Epithelial cell of proximal tubule (primary cell): ENCODE results near the gene MRPS35. TPM values are rescaled to one million over a fixed set of nuclear protein-coding genes. Genes with fewer than 3 reads are reported as not detected.

Source experiments
- DNase-seq: peaks from one replicate; pipeline ENCODE4 v3.0.0-alpha.2; 2011; ENCODE audit warnings: low read depth
- H3K4me3 ChIP-seq: 2 replicates; pipeline ENCODE4 v1.5.1; 2011; ENCODE audit warnings: low read depth, mild to moderate bottlenecking, low read length
- CTCF ChIP-seq: conservative IDR thresholded peaks from 2 replicates; pipeline ENCODE4 v1.5.1; 2012; ENCODE audit warnings: low read depth, mild to moderate bottlenecking, low read length
- total RNA-seq: library from RNA; depleted of rRNA; stranded (reverse); fragments of >200 nt; gene quantifications from 2 replicates; pipeline ENCODE4 v1.2.3, GENCODE V29; 2015

Gene MRPS35
- total RNA-seq: 64.8 and 71.0 TPM in 2 replicates

- peak; percentile 37 for DNase-seq
- TF ChIP-seq CTCF: no peak
- H3K4me3 ChIP-seq: peak within 1 kb of the TSS; percentile 93
These were observed at the start of gene MRPS35 for GRCh38 chr12:27710592-27711316. Gene MRPS35 (plus strand): TSS chr12:27710832. CDS start chr12:27710844, 12 bp downstream.

- DNase-seq: no peak
- no peak overlapping the region for H3K4me3 ChIP-seq
- TF ChIP-seq CTCF: no peak
These were observed 44.9 kb upstream of the MRPS35 start for GRCh38 chr12:27665704-27666103.

- H3K4me3 ChIP-seq: no peak overlapping the region
- DNase-seq: no peak
- TF ChIP-seq CTCF: no peak
These were observed 44.1 kb upstream of the MRPS35 start for GRCh38 chr12:27666510-27666909.

GRCh38 chr12:27667540-27667939, 43.1 kb upstream of the MRPS35 start:
- DNase-seq: no peak
- H3K4me3 ChIP-seq: no peak overlapping the region
- TF ChIP-seq CTCF: no peak

GRCh38 chr12:27672051-27672450, 38.6 kb upstream of the MRPS35 start:
- no peak overlapping the region for H3K4me3 ChIP-seq
- TF ChIP-seq CTCF: no peak
- DNase-seq: no peak

- H3K4me3 ChIP-seq: no peak overlapping the region
- TF ChIP-seq CTCF: no peak
- DNase-seq: no peak
These were observed 38.0 kb upstream of the MRPS35 start for GRCh38 chr12:27672643-27673042.
